Spleen (tissue), 7 donors: Measurements from ENCODE around the gene CCDC106.

Source experiments
- POLR2A ChIP-seq, 3 donors: fragments of 450-650 bp; IDR thresholded peaks; one replicate each; pipeline ENCODE4 v1.5.1; 2017; ENCODE audit warnings: antibody characterized with exemption in 3 of 3, mild to moderate bottlenecking in 1 of 3
- POLR2AphosphoS5 ChIP-seq, 3 donors: sonication (generic); formaldehyde crosslinking; IDR thresholded peaks; one replicate each; pipeline ENCODE4 v1.5.1; 2017; ENCODE audit warnings: antibody characterized with exemption in 3 of 3
- TF ChIP-seq, protein P1 (sequence below), 11 experiments: fragments of 200-600 bp in 7 of 11; fragments of 450-650 bp in 4 of 11; sonication (generic) in 4 of 11; IDR thresholded peaks in 8 of 11; conservative IDR thresholded peaks in 3 of 11; 1 replicate in 7 of 11; 2 replicates in 4 of 11; pipeline versions ENCODE4 v1.4.0 to v1.8.0; 2016 to 2021; ENCODE audit warnings: antibody characterized with exemption in 11 of 11, inconsistent platforms in 4 of 11, mild to moderate bottlenecking in 1 of 11
- donor health status: DM: no; HTN: no; CAD: no; lungs with moderate emphysema.
- donor health status: DM: no; HTN: no; CAD: no.
- donor health status: DM: no; HTN: no; CAD: no.

GRCh38 chr19:55645512-55645881 is 2.5 kb upstream of the CCDC106 start:
- TF ChIP-seq, protein P1, sequence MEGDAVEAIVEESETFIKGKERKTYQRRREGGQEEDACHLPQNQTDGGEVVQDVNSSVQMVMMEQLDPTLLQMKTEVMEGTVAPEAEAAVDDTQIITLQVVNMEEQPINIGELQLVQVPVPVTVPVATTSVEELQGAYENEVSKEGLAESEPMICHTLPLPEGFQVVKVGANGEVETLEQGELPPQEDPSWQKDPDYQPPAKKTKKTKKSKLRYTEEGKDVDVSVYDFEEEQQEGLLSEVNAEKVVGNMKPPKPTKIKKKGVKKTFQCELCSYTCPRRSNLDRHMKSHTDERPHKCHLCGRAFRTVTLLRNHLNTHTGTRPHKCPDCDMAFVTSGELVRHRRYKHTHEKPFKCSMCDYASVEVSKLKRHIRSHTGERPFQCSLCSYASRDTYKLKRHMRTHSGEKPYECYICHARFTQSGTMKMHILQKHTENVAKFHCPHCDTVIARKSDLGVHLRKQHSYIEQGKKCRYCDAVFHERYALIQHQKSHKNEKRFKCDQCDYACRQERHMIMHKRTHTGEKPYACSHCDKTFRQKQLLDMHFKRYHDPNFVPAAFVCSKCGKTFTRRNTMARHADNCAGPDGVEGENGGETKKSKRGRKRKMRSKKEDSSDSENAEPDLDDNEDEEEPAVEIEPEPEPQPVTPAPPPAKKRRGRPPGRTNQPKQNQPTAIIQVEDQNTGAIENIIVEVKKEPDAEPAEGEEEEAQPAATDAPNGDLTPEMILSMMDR (IDR thresholded peaks at IDR 0.05 in 8 of 11, conservative IDR thresholded peaks at IDR 0.05 in 3 of 11) = no peak
- TF ChIP-seq POLR2A (IDR thresholded peaks at IDR 0.05) (no peak), POLR2AphosphoS5 (IDR thresholded peaks at IDR 0.05) (no peak)
